SK-N-MC (cell line): ENCODE results near the gene PBX4.

Experiments used
- EZH2 ChIP-seq: fragments of 200-600 bp; sonication (generic); IDR thresholded peaks from one replicate; pipeline ENCODE4 v1.6.1; 2017; ENCODE audit warnings: antibody characterized with exemption
- FOXP2 ChIP-seq: optimal IDR thresholded peaks from 2 replicates; pipeline ENCODE3; 2011; ENCODE audit warnings: mild to moderate bottlenecking, moderate library complexity; ENCODE audit not compliant: insufficient read depth; ENCODE audit errors: extremely low read length, control extremely low read depth
- POLR2AphosphoS5 ChIP-seq: IDR thresholded peaks from 2 replicates; pipeline ENCODE4 v1.6.1; 2012; ENCODE audit warnings: mild to moderate bottlenecking, low read depth, low read length, borderline replicate concordance

DNA sequence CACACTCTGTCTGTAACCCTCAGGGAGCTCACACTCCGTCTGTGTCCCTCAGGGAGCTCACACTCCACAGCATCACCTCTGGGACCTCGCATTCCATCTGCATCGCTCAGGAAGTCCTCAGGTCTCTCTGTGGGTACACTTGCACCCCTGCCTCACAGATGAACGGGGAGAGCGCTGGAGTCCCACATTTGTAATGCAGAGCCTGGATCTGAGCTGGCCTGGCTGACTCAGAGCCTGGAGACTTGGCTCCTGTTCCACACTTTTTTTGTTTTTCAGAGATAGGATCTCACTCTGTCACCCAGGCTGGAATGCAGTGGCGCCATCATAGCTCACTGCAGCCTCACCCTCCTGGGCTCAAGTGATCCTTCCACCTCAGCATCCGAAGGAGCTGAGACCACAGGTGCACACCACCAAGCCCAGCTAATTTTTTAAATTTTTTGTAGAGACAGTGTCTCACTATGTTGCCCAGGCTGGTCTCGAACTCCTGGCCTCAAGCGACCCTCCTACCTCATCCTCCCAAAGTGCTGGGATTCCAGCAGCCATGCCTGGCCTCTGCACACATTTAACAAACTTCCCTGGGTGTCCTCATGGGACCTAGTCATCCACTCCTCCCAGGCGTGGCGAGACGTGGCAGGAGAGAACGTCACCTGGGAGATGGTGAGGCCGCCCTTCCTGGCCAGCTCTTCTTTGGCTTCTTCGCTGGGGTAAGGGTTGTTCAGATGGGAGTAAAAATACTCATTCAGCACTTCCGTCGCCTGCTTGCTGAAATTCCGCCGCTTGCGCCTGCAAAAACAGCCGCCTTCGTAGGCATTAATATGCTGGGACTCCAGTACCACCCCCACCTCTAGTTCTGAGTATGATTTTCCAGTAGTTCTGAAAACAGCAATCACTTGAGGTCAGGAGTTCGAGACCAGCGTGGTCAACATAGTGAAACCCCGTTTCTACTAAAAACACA is 49.4 kb downstream of the PBX4 start:
- TF ChIP-seq POLR2AphosphoS5: no peak
- no peak for TF ChIP-seq EZH2
- TF ChIP-seq FOXP2: no peak
